Kidney capillary endothelial cell (primary cell): ENCODE results near the gene FKBP1C.
"Not testable (repeated sequence)": the region's sequence is repeated elsewhere in the genome, so short reads cannot be mapped to it uniquely, and the experiment has no call there.

Experiments
- DNase-seq: peaks from one replicate; pipeline ENCODE4 v3.0.0-alpha.2; 2018; ENCODE audit warnings: low spot score

FKBP1C gene

GRCh38 chr6:63211343-63211742 lies at the start of gene FKBP1C:
Gene FKBP1C, plus strand, starts transcription at chr6:63211469.
- not testable (repeated sequence) for DNase-seq

- not testable (repeated sequence) for DNase-seq
These were observed 47.0 kb upstream of the FKBP1C start for GRCh38 chr6:63164047-63164803.

DNA sequence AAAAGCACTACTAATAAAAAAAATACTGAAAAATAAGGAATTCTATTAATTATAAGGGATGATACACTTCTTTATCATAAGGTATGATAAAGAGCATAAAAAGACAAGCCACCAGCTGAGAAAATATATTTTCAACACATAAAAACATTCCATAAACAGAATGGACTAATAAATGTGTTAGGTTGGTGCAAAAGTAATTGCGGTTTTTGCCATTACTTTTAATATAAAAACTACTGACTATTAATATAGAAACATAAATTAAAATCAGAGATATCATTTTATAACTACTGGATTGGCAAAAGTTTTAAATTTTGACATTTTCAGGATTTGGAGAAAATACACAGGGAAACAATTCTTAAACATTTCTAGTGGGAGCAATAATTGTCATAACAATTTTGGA lies 37.1 kb upstream of the FKBP1C start:
- no peak for DNase-seq

GRCh38 chr6:63176181-63176580 lies 35.1 kb upstream of the FKBP1C start:
- no peak for DNase-seq

DNA sequence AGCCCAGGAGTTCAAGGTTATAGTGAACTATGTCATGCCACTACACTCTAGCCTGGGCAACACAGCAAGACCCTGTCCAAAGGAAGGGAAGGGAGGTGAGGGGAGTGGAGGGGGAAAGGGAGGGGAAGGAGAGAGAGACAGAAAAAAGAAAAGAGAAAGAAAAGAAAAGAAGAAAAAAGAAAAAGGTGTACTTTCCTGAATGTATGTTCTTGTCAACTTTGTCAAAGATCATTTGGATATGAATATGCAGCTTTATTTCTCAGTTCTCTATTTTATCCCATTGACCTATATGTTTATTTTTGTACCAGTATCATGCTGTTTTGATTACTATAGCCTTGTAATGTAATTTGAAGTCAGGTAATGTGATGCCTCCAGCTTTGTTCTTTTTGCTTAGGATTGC lies 30.9 kb upstream of the FKBP1C start:
- DNase-seq, result no peak

- no peak for DNase-seq
These were observed 24.3 kb upstream of the FKBP1C start for GRCh38 chr6:63186970-63187369.

DNA sequence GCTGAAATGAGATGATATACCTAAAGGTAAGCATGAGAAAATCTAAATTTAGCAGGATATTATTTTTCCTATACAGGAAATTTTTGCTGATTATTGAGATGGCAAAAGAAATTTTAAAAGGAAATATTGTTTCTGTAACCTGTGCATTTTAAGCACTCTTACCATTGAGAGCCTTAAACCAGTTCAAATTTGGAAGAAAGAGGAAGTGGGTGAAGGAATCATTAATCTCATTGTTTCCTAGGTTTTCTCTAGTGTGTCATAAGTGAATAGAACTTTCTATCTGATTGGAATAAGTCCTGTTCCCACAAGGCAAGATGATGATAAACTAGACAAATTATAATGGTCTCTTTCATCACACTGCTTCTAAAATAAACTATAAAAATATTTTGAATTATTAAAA lies 22.4 kb upstream of the FKBP1C start:
- DNase-seq, result no peak

GRCh38 chr6:63193324-63193723 lies 17.9 kb upstream of the FKBP1C start:
- DNase-seq, result no peak

DNA sequence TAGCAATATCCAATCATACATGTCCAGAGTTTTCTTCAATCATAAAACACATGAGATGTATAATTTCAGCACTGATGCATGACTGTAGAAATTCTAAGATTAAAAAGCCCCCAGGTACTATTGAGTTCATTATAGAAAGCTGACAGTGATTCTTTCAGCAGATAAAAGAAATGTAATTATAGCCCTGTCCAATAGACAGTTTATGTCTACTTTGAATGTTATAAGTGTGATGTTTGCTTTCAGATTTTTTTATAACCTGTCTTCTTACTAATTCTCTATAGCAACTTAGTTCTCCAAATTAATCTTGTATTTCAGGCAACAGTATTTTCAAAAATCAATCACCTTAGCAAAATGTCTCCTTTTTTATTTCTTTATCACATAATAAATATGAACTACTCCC lies 13.5 kb upstream of the FKBP1C start:
- no peak for DNase-seq

DNA sequence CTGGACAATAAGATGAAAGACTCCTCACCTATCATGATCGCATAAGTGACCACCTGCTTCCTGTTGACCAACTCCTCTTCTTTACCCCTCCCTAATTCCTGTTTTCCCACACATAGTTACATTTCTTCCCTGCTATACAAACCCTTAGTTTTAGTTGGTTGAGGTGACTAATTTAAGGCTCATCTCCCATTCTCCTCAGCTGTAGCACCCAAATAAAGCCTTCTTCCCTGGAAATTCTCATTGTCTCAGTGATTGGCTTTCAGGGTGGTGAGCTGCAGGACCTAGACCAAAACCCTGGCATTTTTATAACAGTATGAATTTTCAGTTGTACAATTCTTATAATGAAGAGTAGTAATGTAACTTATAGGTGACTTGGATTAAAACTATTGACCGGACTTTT lies 2.1 kb downstream of the FKBP1C start:
- no peak for DNase-seq

GRCh38 chr6:63214816-63215215 lies 3.5 kb downstream of the FKBP1C start:
- no peak for DNase-seq

DNA sequence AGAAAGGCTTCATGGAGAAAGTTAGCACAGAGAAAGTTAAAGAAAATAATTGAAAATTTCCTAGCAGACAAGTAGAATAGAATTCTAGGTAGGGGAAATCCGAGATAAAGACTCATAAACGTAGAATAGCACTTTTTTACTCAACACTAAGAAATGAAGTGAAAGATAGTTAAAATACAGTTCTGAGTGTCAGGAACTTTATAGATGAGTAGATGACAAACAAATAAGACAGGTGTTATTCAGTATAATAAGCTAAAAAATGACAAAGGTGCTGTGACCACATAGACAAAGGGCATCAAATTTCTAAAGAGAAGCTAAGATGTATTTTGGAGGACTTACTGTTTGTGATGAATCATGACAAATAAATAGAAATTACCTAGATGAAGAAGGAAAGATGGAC lies 12.9 kb downstream of the FKBP1C start:
- DNase-seq, result no peak

DNA sequence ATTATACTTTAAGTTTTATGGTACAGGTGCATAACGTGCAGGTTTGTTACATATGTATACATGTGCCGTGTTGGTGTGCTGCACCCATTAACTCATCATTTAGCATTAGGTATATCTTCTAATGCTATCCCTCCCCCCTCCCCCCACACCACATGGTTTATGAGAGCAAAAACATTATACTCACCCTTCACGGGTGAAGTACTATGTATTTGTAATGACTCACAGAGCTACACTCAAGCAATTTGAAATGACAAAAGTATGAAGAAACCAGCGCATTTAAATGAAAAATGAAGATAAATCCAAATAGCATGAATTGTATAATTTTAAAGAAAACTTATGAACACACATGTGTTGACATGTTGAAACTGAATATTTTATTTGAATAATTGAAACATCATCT lies 14.7 kb downstream of the FKBP1C start:
- DNase-seq, result not testable (repeated sequence)

DNA sequence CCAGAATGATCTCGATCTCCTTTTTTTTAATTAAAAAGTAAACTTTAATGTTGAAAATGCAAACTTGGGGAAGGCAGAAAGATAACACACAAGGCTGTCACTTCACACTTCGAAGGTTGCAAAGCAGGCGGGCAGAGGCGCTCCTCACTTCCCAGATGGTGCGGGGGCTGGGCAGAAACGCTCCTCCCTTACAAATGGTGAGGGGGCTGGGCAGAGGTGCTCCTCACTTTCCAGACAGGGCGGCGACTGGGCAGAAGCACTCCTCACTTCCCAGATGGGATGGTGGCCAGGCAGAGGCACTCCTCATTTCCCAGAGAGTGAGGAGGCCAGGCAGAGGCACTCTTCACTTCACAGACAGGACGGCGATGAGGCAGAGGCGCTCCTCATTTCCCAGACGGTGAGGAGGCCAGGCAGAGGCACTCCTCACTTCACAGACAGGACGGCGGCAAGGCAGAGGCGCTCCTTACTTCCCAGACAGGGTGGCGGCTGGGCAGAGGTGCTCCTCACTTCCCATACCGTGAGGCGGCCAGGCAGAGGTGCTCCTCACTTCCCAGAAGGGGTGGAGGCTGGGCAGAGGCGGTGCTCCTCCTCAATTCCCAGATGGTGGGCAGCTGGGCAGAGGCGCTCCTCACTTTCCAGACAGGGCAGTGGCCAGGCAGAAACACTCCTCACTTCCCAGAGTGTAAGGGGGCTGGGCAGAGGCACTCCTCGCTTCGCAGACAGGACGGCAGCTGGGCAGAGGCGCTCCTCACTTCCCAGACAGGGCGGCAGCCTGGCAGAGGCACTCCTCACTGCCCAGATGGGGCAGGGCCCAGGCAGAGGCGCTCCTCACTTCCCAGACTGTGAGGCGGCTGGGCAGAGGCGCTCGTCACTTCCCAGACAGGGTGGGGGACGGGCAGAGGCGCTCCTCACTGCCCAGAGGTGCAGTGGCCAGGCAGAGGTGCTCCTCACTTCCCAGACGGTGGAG lies 16.9 kb downstream of the FKBP1C start:
- DNase-seq, result not testable (repeated sequence)

GRCh38 chr6:63230027-63230426 lies 18.8 kb downstream of the FKBP1C start:
- not testable (repeated sequence) for DNase-seq

DNA sequence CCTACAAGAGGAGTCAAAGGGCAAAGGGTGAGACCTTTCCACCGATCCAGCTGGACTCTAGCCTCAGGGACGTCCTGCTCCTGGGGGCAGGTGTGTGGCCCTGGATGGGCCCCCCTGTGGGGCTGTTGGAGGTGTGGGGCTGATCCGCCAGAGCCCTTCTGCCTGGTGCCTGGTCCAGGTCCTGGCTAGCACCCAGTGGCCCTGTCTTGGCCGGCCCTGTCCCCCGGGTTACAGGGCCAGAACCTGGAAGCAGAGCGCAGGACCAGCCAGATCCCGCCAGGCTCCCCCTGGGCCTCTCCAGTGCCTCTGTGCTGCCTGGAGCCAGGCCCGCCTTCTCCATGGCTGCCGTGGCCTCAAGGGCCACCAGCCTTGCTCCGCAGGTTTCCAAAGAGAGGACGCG lies 19.2 kb downstream of the FKBP1C start:
- DNase-seq, result not testable (repeated sequence)

DNA sequence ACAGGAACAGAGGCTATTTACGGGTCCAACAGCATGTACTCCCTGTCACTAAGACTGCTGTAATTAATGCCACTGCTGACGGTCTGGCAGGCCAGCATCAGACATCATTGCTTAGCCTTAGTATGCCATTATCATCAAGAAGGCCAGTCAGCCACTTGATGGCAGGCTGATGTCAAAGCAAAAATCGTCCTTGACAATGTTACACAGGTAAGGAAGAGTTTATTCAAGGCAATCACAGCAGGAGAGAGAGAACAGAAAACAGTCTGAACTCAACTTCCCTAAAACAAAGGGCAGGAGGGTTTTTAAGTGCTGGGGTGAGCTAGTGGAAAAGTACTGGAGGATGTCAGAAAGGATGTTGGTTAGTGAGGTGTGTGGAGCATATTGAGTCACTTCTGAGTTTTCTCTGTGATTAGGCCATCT lies 25.1 kb downstream of the FKBP1C start:
- DNase-seq, result no peak

DNA sequence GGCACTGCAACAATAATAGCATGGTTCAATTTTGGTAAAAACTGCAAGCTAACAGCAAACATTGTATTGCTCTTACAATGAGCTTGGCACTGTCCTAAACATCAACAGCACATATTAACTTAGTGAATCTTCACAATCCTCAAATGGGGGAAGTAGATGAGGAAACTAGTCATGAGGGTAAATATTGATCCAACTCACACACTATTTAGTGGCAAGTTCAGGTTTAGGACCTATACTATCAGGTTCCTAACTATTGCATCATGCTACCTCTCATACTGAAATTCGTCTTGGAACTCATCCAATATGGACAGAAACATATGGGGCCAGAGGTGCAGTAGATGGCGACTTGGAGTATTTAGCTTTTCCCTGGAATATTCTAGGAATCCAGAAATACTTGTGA lies 34.2 kb downstream of the FKBP1C start:
- DNase-seq, result no peak

GRCh38 chr6:63245909-63246308 lies 34.6 kb downstream of the FKBP1C start:
- no peak for DNase-seq

GRCh38 chr6:63246581-63246980 lies 35.3 kb downstream of the FKBP1C start:
- DNase-seq, result no peak

DNA sequence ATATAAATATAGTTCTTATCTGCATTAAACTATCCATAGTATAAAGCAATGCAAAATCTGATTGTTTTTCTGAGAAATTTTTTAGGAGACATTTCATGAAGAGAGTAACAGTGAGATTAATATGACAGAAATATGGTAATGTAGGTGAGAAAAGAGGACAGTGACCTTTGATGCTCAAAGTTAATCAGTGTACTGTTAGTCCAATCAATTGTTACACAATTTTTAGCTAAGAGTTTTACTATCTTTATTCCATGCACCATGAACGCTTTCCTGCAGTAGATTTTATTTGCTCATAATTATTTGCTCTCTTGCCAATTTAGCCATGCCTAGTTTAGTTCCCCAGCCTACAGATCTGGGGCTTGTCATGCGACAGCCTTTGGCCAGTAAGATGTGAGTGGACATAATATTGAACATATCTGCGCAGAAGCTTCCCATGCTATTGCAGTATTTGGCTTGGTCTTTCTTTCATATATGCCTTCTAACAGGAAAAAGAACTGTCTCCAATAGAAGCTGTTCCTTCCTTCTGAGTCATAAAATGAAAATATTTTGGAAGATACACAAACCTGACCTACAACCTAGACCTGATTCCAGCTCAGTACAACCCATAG lies 38.7 kb downstream of the FKBP1C start:
- no peak for DNase-seq

DNA sequence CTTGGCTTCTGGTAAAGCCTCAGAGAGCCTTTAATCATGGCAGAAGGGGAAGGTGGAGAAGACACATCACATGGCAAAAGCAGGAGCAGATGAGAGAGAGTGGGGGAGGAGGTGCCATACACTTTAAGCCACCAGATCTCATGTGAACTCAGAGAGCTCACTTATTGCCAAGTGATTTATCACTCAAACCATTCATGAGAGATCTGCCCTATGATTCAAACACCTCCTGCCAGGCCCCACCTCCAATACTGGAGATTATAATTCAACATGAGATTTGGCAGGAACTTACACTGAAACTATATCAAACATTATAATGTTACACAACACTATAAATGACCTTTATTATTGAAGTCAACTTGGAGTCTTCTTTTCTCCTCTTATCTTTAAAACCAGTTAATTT lies 47.9 kb downstream of the FKBP1C start:
- DNase-seq, result no peak

DNA sequence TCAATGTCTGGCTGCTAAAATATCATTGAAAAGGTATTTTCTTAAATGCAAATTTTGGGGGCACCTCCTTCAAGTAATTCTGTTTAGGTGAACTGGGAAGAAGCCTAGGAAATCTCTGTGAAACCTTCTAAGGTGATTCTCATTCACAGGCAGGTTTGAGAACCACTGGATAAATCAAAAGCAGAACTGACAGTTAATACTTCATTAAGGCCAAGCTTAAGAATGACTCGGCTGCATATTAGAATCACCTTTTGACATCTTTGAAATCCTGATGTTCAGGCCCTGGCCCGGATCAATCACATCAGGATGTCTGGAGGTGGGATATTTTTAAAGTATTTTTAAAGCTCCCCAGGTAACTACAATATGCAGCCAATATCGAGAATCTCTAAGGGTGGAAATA lies 50.6 kb downstream of the FKBP1C start:
- no peak for DNase-seq
